AG04449 (cell line): ENCODE results near the gene BAIAP2L1.
A peak's percentile ranks its signal among the peaks of the same experiment; 100 is the strongest.

ENCODE experiments used
- CTCF ChIA-PET: fragments of 350-600 bp; formaldehyde crosslinking; extraction: SDS; loops from one replicate; lab custom pipeline; 2021; ENCODE audit warnings: antibody characterized with exemption; lab: Yijun Ruan, JAX
- POLR2A ChIA-PET: fragments of 400-600, 350-600 bp; formaldehyde crosslinking; extraction: SDS; loops from one replicate; lab custom pipeline; 2020; ENCODE audit warnings: antibody characterized with exemption, inconsistent platforms; lab: Yijun Ruan, JAX
- DNase-seq: peaks from one replicate; pipeline ENCODE4 v3.0.0-alpha.2; 2010; ENCODE audit warnings: low read depth, low spot score
- H3K4me3 ChIP-seq: 2 replicates; pipeline ENCODE4 v1.5.1; 2011; ENCODE audit warnings: low read depth, mild to moderate bottlenecking, control low read depth, low read length
- TF ChIP-seq, protein P1 (sequence below): IDR thresholded peaks from one replicate; pipeline ENCODE4 v1.5.1; 2011; ENCODE audit warnings: mild to moderate bottlenecking, moderate library complexity, low read length, control low read depth, inconsistent platforms; ENCODE audit not compliant: insufficient read depth; ENCODE audit errors: missing control alignments

The BAIAP2L1 gene

DNA sequence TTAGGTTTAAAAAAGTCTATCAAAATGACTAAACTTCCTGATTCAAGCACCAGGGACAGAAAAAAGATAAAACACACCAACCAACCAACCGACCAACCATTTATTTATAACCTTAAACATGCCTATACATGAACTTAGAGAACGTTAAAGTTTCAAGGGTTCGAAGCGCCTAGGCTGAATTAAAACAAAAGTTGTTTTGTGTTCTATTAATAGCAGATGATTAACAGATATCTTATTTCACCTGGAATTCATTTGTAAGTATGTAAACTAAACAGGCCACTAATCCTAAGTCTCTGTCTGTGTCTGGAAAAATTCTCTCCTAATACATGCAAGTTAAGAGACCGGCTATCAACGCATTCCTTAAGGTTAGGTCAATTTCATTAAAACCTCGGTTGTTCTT lies 1.4 kb downstream of the BAIAP2L1 start:
- H3K4me3 ChIP-seq: peak overlapping the region; percentile 72
- peak; percentile 7 for DNase-seq
- POLR2A ChIA-PET: no interaction called here
- CTCF ChIA-PET: interaction anchor here (1.2 to 5.3 kb wide), 3 partner anchors 21 to 116 kb away, joined by 3 to 57 read pairs (median 18); no protein-coding TSS in a partner anchor
- TF ChIP-seq, protein P1, sequence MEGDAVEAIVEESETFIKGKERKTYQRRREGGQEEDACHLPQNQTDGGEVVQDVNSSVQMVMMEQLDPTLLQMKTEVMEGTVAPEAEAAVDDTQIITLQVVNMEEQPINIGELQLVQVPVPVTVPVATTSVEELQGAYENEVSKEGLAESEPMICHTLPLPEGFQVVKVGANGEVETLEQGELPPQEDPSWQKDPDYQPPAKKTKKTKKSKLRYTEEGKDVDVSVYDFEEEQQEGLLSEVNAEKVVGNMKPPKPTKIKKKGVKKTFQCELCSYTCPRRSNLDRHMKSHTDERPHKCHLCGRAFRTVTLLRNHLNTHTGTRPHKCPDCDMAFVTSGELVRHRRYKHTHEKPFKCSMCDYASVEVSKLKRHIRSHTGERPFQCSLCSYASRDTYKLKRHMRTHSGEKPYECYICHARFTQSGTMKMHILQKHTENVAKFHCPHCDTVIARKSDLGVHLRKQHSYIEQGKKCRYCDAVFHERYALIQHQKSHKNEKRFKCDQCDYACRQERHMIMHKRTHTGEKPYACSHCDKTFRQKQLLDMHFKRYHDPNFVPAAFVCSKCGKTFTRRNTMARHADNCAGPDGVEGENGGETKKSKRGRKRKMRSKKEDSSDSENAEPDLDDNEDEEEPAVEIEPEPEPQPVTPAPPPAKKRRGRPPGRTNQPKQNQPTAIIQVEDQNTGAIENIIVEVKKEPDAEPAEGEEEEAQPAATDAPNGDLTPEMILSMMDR: no peak

DNA sequence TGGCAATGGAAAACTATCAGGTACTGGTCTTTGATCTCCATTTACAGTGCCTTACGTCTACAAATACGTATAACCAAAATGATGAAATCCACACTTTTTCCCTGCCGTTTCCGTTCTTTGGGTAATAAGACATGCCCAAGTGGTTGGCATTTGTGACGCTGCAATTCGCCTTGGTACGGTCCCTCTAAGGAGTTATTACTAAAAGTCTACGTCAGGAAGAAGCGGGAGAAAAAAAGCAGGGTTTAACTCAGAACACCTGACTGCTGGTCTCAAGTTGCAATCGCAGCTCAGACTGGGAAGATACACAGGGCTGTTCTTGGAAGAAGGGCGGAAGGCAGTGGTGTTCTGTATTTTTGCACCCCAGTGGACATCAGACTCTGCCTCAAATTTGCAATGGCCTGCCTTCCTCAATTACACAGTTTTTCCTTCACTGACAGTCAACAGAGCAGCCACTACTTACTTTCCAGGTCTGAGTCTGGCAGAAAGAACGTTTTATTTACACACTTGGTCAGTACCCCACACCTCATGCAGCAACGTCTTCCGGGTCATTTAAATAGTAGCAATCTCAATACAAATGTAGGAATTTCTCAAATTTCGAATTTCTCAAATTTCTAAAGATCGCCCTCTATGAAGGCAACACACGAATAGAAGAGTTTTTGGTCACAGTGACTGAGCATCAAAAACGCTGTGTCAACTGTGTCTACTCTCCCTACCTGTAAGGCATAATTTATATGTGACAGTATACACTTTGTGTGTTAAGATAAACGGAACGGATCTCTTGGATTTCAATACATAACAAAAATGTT lies 2.1 kb downstream of the BAIAP2L1 start:
- ChIA-PET CTCF (no interaction called here), POLR2A (no interaction called here)
- TF ChIP-seq, protein P1: no peak
- no peak for DNase-seq
- H3K4me3 ChIP-seq: no peak overlapping the region

DNA sequence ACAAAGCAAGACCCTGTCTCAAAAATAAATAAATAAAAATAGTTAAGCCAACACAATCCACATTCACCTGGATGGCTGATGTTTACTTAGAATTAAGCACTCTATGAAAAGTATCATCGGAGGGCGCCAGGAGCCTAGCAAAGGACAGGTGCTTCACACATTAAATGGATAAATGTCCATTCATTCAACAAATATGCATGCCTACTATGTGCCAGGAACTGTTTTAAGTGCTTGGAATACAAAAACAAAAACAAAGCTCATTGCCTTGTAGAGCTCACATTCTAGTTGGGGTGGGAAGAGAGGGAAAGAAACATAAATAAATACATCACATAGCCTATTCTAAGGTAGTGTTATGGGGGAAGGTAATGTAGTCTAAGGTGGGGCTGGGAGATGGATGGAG lies 4.1 kb downstream of the BAIAP2L1 start:
- TF ChIP-seq, protein P1: no peak
- POLR2A ChIA-PET: no interaction called here
- CTCF ChIA-PET: interaction anchor here (0.9 kb wide), 2 partner anchors 9 to 102 kb away, joined by 3 read pairs; no protein-coding TSS in a partner anchor
- no peak for DNase-seq
- no peak overlapping the region for H3K4me3 ChIP-seq

DNA sequence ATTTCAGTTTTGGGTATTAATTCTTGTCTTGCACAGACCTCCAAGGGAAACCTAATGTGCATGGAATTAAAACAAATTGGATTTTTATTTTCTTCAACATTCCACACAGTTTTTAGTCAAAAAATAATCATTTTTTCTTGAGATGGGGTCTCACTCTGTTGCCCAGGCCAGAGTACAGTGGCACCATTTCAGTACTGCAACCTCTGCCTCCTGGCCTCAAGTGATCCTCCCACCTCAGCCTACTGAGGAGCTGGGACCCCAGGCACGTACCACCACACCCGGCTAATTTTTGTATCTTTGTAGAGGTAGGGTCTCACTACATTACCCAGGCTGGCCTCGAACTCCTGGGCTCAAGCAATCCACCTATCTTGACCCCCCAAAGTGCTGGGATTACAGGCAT lies 4.9 kb downstream of the BAIAP2L1 start:
- H3K4me3 ChIP-seq: no peak overlapping the region
- POLR2A ChIA-PET: interaction anchor here (1.7 kb wide), 1 partner anchor 25 kb away, joined by 4 read pairs; no protein-coding TSS in a partner anchor
- no peak for DNase-seq
- TF ChIP-seq, protein P1: no peak
- CTCF ChIA-PET: interaction anchor here (0.8 to 1.1 kb wide), 3 partner anchors 21 to 101 kb away, joined by 3 to 5 read pairs (median 3); no protein-coding TSS in a partner anchor

DNA sequence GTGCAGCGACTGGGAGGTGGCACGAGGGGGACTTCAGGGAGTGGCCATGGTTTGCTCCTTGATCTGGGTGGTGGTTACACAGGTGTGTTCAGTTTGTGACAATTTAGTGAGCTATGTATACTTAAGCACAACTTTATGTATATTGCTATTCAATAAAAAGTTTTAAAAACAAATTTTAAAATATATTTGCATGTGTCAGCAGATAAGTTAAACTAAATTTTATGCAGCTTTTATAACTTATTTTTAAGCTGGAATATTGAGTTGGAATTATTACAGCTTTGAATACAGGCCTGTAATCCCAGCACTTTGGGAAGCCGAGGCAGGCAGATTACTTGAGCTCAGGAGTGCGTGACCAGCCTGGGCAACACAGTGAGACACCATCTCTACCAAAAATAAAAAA lies 5.4 kb downstream of the BAIAP2L1 start:
- no peak for DNase-seq
- ChIA-PET POLR2A (interaction anchor here (1.7 kb wide), 1 partner anchor 25 kb away, joined by 4 read pairs; no protein-coding TSS in a partner anchor), CTCF (interaction anchor here (0.6 to 1.1 kb wide), 3 partner anchors 22 to 101 kb away, joined by 3 to 5 read pairs (median 3); no protein-coding TSS in a partner anchor)
- H3K4me3 ChIP-seq: no peak overlapping the region
- TF ChIP-seq, protein P1: no peak

DNA sequence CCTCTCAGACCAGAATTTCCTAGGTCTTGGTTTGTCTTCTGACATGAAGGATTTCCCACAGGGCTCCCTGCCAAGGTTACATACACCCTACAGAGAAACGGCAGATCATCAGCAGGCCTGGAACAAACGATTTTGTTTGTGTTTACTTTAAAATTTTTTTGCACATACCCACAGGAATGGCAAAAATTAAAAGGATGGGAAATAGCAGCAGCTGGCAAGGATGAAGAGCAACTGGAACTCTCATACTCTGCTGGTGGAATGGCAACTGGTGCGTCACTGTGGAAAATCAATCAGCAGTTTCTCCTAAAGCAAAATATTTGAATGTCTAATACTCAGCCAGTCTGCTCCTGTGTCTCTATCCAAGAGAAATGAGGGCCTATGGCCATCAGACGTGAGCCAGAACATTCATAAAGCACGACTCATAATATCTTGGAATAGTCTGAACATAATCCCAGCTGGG lies 6.5 kb downstream of the BAIAP2L1 start:
- DNase-seq: peak; percentile 84
- H3K4me3 ChIP-seq: no peak overlapping the region
- ChIA-PET CTCF (no interaction called here), POLR2A (interaction anchor here (1.7 kb wide), 1 partner anchor 24 kb away, joined by 4 read pairs; no protein-coding TSS in a partner anchor)
- TF ChIP-seq, protein P1: no peak
